GM21619 (cell line): ENCODE results near the gene ABHD1.

ENCODE experiments used
- ATAC-seq: cut with Tn5 transposase; IDR thresholded peaks from one replicate; pipeline ENCODE4 v1.9.1; 2021; ENCODE audit not compliant: unreplicated experiment

Gene ABHD1

GRCh38 chr2:27086724-27087593 is 36.7 kb upstream of the ABHD1 start, which contains the start of gene KHK:
Gene KHK (plus strand): TSS chr2:27086772. CDS start chr2:27087260, 488 bp downstream.
- ATAC-seq: peak; percentile 2

- no peak for ATAC-seq
Observed at GRCh38 chr2:27087823-27088410, 35.7 kb upstream of the ABHD1 start.

GRCh38 chr2:27088634-27089033 is 35.0 kb upstream of the ABHD1 start:
- no peak for ATAC-seq

- no peak for ATAC-seq
Observed at GRCh38 chr2:27089111-27089954, 34.3 kb upstream of the ABHD1 start.

GRCh38 chr2:27091746-27092695 is 31.6 kb upstream of the ABHD1 start:
- no peak for ATAC-seq

- ATAC-seq: no peak
Observed at GRCh38 chr2:27092696-27093429, 30.8 kb upstream of the ABHD1 start.

GRCh38 chr2:27093430-27094352 is 29.9 kb upstream of the ABHD1 start:
- no peak for ATAC-seq

GRCh38 chr2:27094353-27094984 is 29.1 kb upstream of the ABHD1 start:
- ATAC-seq: no peak

GRCh38 chr2:27095427-27095744 is 28.2 kb upstream of the ABHD1 start:
- no peak for ATAC-seq

GRCh38 chr2:27095745-27096651 is 27.6 kb upstream of the ABHD1 start:
- no peak for ATAC-seq

GRCh38 chr2:27096748-27097297 is 26.8 kb upstream of the ABHD1 start:
- ATAC-seq: no peak

GRCh38 chr2:27097341-27097740 is 26.3 kb upstream of the ABHD1 start:
- no peak for ATAC-seq

GRCh38 chr2:27099334-27099955 is 24.2 kb upstream of the ABHD1 start:
- no peak for ATAC-seq

- ATAC-seq: no peak
Observed at GRCh38 chr2:27100036-27100435, 23.6 kb upstream of the ABHD1 start.

- ATAC-seq: no peak
Observed at GRCh38 chr2:27102329-27102728, 21.3 kb upstream of the ABHD1 start.

GRCh38 chr2:27105981-27106380 is 17.6 kb upstream of the ABHD1 start:
- no peak for ATAC-seq

GRCh38 chr2:27108221-27108620 is 15.4 kb upstream of the ABHD1 start:
- no peak for ATAC-seq
